ENCODE data around the gene STAG3. TPM values are rescaled to one million over a fixed set of nuclear protein-coding genes. Genes with fewer than 3 reads are reported as not detected.
A peak's percentile ranks its signal among the peaks of the same experiment; 100 is the strongest.

STAG3 gene
- total RNA-seq, 1 experiment from 2014 or later = 1.7 TPM

DNA sequence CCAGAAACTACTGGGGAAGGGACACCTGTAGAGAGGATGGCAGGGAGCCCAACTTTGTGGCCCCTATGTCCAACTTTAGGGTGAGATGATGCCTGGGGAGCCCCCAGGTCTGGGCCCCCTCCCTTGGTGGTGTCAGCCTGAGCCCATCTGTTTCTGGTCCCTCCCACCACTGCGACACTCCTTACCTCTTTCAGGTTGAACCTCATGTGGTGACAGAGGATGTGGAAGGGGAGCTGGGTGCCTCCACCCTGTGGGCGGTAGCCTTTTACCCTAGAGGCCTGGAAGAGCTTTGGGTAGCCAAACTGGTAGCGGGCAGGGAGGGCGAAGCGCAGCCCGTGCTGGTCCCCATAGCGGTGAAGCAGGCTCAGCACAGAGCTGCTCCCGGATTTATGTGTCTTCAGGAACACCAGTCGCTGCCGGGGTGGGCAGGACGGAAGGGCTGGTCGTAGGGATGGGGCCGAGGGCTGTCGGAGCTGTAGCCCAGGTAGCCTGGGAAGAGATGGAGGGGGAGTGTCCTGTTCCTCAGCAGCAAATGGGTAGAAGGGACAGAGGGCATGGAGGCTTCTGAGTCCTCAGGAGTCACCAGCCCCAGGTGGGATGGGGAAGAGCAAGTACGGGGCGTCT lies 11.3 kb upstream of the STAG3 start:
- ChIA-PET CTCF (no interaction called here), POLR2A (no interaction called here)
- intact Hi-C loops (cut with micrococcal nuclease; ENCODE audit: unreplicated experiment) (no loop called here), in situ Hi-C loops (cut with HindIII; ENCODE audit: low pct_unique_long_range_greater_than_20kb, low sequenced_read_pairs) (no loop called here)
- no peaks in the 10 kb centered on the region for H3K36me3 ChIP-seq (ENCODE audit: control insufficient read depth, insufficient read depth, low read length)
- DNase-seq (ENCODE audit: low read depth, low spot score) = no peak
- ATAC-seq = no peak
- peaks cover 7% of the 10 kb centered on the region for H3K4me1 ChIP-seq (ENCODE audit: control insufficient read depth, insufficient read depth, low read length)
- no peaks in the 10 kb centered on the region for H3K9me3 ChIP-seq (ENCODE audit: control insufficient read depth, insufficient read depth, low read depth, low read length)
- no peak overlapping the region for H3K27ac ChIP-seq (ENCODE audit: low read length)
- no TSS peak for BruUV-seq (replicated peaks)
- H3K4me3 ChIP-seq (ENCODE audit: low read depth in 2 of 2, low read length in 2 of 2) = no peak overlapping the region
- no peaks in the 10 kb centered on the region for H3K27me3 ChIP-seq (ENCODE audit: control insufficient read depth, insufficient read depth, low read length)
- TF ChIP-seq SIN3A (IDR thresholded peaks at IDR 0.05; ENCODE audit: borderline replicate concordance, insufficient read depth, low read depth, low read length) = no peak
- no peak for TF ChIP-seq REST (IDR thresholded peaks at IDR 0.05; ENCODE audit: insufficient read depth in 1 of 2, low read depth in 2 of 2, low read length in 1 of 2)
- TF ChIP-seq CTCF (IDR thresholded peaks at IDR 0.05) = no peak

GRCh38 chr7:100166970-100167911 lies 10.5 kb upstream of the STAG3 start:
- ATAC-seq (no peak), DNase-seq (ENCODE audit: low read depth, low spot score) (no peak)
- ChIA-PET POLR2A (no interaction called here), CTCF (no interaction called here)
- H3K36me3 ChIP-seq (ENCODE audit: control insufficient read depth, insufficient read depth, low read length) = no peaks in the 10 kb centered on the region
- no peak overlapping the region for H3K27ac ChIP-seq (ENCODE audit: low read length)
- no TSS peak for BruUV-seq (replicated peaks)
- in situ Hi-C loops (cut with HindIII; ENCODE audit: low pct_unique_long_range_greater_than_20kb, low sequenced_read_pairs) = no loop called here
- intact Hi-C loops (cut with micrococcal nuclease; ENCODE audit: unreplicated experiment) = no loop called here
- no peaks in the 10 kb centered on the region for H3K9me3 ChIP-seq (ENCODE audit: control insufficient read depth, insufficient read depth, low read depth, low read length)
- TF ChIP-seq SIN3A (IDR thresholded peaks at IDR 0.05; ENCODE audit: borderline replicate concordance, insufficient read depth, low read depth, low read length) (no peak), CTCF (IDR thresholded peaks at IDR 0.05) (no peak), REST (IDR thresholded peaks at IDR 0.05; ENCODE audit: insufficient read depth in 1 of 2, low read depth in 2 of 2, low read length in 1 of 2) (no peak), TCF7L2 (IDR thresholded peaks at IDR 0.05; ENCODE audit: low read depth, low read length) (no peak), POLR2AphosphoS5 (IDR thresholded peaks at IDR 0.05; ENCODE audit: low read depth, low read length) (no peak)
- H3K4me3 ChIP-seq (ENCODE audit: low read depth in 2 of 2, low read length in 2 of 2) = peak overlapping the region; percentile 39 to 71; a peak in 3 of 4 replicates
- H3K4me1 ChIP-seq (ENCODE audit: control insufficient read depth, insufficient read depth, low read length) = peaks cover 7% of the 10 kb centered on the region
- H3K27me3 ChIP-seq (ENCODE audit: control insufficient read depth, insufficient read depth, low read length) = no peaks in the 10 kb centered on the region

Data from Panc1 (cell line).